GM11168 (cell line): ENCODE results near the gene MRPL46.

Experiments
- in situ Hi-C: fragments of 300-500 bp; cut with MboI; formaldehyde crosslinking; loops from one replicate; pipeline ENCODE4 v1.12.0; 2022; ENCODE audit warnings: low sequenced_read_pairs; ENCODE audit not compliant: unreplicated experiment

The MRPL46 gene

GRCh38 chr15:88467073-88467934, at the start of gene MRPL46, which contains the start of gene MRPS11:
MRPL46 (minus strand) TSS chr15:88467388; CDS start chr15:88467377, 11 bp downstream.
MRPS11 (plus strand) TSS chr15:88467708; CDS start chr15:88467718, 10 bp downstream.
- in situ Hi-C loops, result loop anchor here (10.0 kb wide), 1 partner anchor 157 kb away; the partner anchor contains the start of gene AEN

- in situ Hi-C loops, result no loop called here
Measured at GRCh38 chr15:88513195-88513594, 46.0 kb upstream of the MRPL46 start.

- in situ Hi-C loops, result no loop called here
Measured at GRCh38 chr15:88512601-88513000, 45.4 kb upstream of the MRPL46 start.

GRCh38 chr15:88512078-88512477, 44.9 kb upstream of the MRPL46 start:
- in situ Hi-C loops, result no loop called here

GRCh38 chr15:88511161-88511560, 44.0 kb upstream of the MRPL46 start:
- in situ Hi-C loops, result no loop called here

- in situ Hi-C loops, result no loop called here
Measured at GRCh38 chr15:88509964-88510363, 42.8 kb upstream of the MRPL46 start.

GRCh38 chr15:88509321-88509720, 42.1 kb upstream of the MRPL46 start:
- in situ Hi-C loops, result no loop called here

GRCh38 chr15:88506628-88507027, 39.4 kb upstream of the MRPL46 start:
- in situ Hi-C loops, result no loop called here

GRCh38 chr15:88505721-88506120, 38.5 kb upstream of the MRPL46 start:
- in situ Hi-C loops, result no loop called here

- in situ Hi-C loops, result no loop called here
Measured at GRCh38 chr15:88504445-88504844, 37.3 kb upstream of the MRPL46 start.

- in situ Hi-C loops, result loop anchor here (25.0 kb wide), 1 partner anchor 338 kb away; no protein-coding TSS in a partner anchor
Measured at GRCh38 chr15:88498996-88499395, 31.8 kb upstream of the MRPL46 start.

GRCh38 chr15:88497109-88497765, 30.0 kb upstream of the MRPL46 start:
- in situ Hi-C loops, result loop anchor here (25.0 kb wide), 1 partner anchor 340 kb away; no protein-coding TSS in a partner anchor

- in situ Hi-C loops, result loop anchor here (25.0 kb wide), 1 partner anchor 343 kb away; no protein-coding TSS in a partner anchor
Measured at GRCh38 chr15:88493844-88494243, 26.7 kb upstream of the MRPL46 start.

- in situ Hi-C loops, result loop anchor here (25.0 kb wide), 1 partner anchor 346 kb away; no protein-coding TSS in a partner anchor
Measured at GRCh38 chr15:88491158-88491557, 24.0 kb upstream of the MRPL46 start.

GRCh38 chr15:88490036-88490435, 22.8 kb upstream of the MRPL46 start:
- in situ Hi-C loops, result loop anchor here (25.0 kb wide), 1 partner anchor 347 kb away; no protein-coding TSS in a partner anchor

- in situ Hi-C loops, result loop anchor here (25.0 kb wide), 1 partner anchor 348 kb away; no protein-coding TSS in a partner anchor
Measured at GRCh38 chr15:88489321-88489720, 22.1 kb upstream of the MRPL46 start.

- in situ Hi-C loops, result loop anchor here (25.0 kb wide), 1 partner anchor 349 kb away; no protein-coding TSS in a partner anchor
Measured at GRCh38 chr15:88487796-88488523, 20.8 kb upstream of the MRPL46 start.

- in situ Hi-C loops, result loop anchor here (25.0 kb wide), 1 partner anchor 350 kb away; no protein-coding TSS in a partner anchor
Measured at GRCh38 chr15:88487178-88487795, 20.1 kb upstream of the MRPL46 start.

GRCh38 chr15:88484682-88485331, 17.6 kb upstream of the MRPL46 start:
- in situ Hi-C loops, result loop anchor here (25.0 kb wide), 1 partner anchor 352 kb away; no protein-coding TSS in a partner anchor
